ENCODE measurements around the gene ZSCAN22. TPM values are rescaled to one million over a fixed set of nuclear protein-coding genes. Genes with fewer than 3 reads are reported as not detected.

Gene ZSCAN22
- total RNA-seq, 4 donors from 2014 or later = 1.1 to 2.4 (median 1.8) TPM

DNA sequence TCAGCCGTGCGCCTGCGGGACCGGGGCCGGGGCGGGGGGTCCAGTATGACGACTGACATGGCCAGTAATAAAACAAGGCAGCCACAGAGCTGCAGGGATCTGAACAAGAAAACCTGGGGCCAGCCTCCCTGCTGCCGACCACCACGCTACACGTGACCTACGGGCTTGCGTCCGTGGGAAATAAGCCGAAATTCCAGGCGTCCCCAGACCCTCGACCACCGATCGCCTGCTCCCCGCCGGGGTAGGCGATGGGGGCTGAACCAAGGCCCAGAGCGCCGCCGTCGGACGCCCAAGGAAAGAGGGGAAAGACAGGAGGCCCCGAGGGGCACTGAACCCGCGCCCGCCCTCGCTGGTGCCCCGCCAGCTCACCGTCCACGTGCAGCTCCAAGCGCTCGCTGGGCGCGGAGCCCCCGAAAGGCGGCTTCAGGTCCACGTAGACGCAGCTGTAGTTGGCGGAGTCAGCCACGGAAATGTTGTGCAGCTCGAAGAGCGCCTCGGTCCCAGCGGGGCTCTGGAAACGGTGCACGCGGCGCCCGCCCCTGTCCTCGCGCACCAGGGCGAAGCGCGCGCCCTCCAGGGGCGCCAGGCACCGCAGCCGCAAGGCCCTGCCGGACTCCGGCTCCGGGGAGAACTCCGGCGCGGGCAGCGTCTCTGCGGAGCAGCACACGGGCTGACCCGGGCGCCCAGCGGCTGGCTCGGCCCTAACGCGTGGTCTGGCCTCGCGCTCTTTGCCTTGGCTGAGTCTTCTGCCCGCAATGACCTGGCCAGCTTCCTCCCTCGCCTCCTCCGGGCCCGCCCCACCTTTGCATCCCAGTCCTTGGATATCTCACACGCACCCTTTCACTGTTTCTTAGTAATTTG is 23.4 kb downstream of the ZSCAN22 start:
- DNase-seq = no peak
- H3K27ac ChIP-seq = no peak overlapping the region
- H3K9me3 ChIP-seq = no peaks in the 10 kb centered on the region
- H3K36me3 ChIP-seq = no peaks in the 10 kb centered on the region
- no peak for TF ChIP-seq POLR2A (IDR thresholded peaks at IDR 0.05)
- TF ChIP-seq, protein P1, sequence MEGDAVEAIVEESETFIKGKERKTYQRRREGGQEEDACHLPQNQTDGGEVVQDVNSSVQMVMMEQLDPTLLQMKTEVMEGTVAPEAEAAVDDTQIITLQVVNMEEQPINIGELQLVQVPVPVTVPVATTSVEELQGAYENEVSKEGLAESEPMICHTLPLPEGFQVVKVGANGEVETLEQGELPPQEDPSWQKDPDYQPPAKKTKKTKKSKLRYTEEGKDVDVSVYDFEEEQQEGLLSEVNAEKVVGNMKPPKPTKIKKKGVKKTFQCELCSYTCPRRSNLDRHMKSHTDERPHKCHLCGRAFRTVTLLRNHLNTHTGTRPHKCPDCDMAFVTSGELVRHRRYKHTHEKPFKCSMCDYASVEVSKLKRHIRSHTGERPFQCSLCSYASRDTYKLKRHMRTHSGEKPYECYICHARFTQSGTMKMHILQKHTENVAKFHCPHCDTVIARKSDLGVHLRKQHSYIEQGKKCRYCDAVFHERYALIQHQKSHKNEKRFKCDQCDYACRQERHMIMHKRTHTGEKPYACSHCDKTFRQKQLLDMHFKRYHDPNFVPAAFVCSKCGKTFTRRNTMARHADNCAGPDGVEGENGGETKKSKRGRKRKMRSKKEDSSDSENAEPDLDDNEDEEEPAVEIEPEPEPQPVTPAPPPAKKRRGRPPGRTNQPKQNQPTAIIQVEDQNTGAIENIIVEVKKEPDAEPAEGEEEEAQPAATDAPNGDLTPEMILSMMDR (IDR thresholded peaks at IDR 0.05 in 4 of 5, conservative IDR thresholded peaks at IDR 0.05 in 1 of 5) = no peak
- no peak overlapping the region for H3K4me3 ChIP-seq
- no peaks in the 10 kb centered on the region for H3K4me1 ChIP-seq
- intact Hi-C loops (cut with DNase I; ENCODE audit: low total_unique reads) (no loop called here), in situ Hi-C loops (cut with MboI; ENCODE audit: low sequenced_read_pairs in 4 of 4) (no loop called here)
- H3K27me3 ChIP-seq = peaks cover 15 to 48% (median 37%) of the 10 kb centered on the region in 3 donors
- no peak for ATAC-seq

DNA sequence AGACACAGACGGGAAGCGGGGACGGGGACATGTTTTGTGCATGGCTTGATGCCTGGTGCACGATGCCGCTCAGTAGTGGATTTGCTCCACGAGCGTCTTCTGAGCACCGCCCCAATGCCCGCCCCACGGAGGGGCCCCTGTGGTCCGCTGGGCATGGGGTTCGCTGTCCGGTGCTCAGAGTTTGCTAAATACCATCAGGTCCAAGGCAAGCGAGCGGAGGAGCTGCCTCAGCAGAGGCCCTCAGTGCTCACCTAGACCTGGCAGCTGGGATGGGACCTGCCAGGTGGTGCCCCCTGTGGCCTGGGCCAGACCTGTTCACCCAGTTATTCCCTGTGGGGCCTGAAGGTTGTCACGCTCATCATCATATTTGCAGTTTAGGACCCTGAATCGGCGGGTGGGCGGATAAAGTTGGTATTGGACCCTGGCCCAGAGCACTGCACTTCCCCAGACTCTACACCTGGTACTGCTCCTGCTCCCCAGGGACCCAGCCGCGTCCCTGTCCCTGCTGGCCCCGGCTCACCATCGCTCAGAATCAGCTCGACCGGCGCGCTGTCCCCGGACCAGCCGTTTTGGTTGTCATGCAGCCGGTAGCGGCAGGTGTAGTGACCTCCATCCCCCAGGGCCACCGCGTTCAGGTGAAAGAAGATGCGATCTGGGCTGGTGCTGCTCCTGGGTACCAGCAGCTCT is 24.2 kb downstream of the ZSCAN22 start:
- intact Hi-C loops (cut with DNase I; ENCODE audit: low total_unique reads) = no loop called here
- Histone ChIP-seq H3K4me1 (no peaks in the 10 kb centered on the region), H3K27ac (no peak overlapping the region), H3K9me3 (no peaks in the 10 kb centered on the region), H3K36me3 (no peaks in the 10 kb centered on the region), H3K4me3 (no peak overlapping the region), H3K27me3 (peaks cover 15 to 52% (median 40%) of the 10 kb centered on the region in 3 donors)
- no peak for DNase-seq
- in situ Hi-C loops (cut with MboI; ENCODE audit: low sequenced_read_pairs in 4 of 4) = no loop called here
- ATAC-seq = no peak
- TF ChIP-seq POLR2A (IDR thresholded peaks at IDR 0.05) = no peak
- TF ChIP-seq, protein P1 (IDR thresholded peaks at IDR 0.05 in 4 of 5, conservative IDR thresholded peaks at IDR 0.05 in 1 of 5) = no peak

GRCh38 chr19:58351558-58351878 is 24.7 kb downstream of the ZSCAN22 start:
- Histone ChIP-seq H3K36me3 (no peaks in the 10 kb centered on the region), H3K4me3 (no peak overlapping the region), H3K9me3 (no peaks in the 10 kb centered on the region), H3K27me3 (peaks cover 14 to 53% (median 39%) of the 10 kb centered on the region in 3 donors), H3K4me1 (no peaks in the 10 kb centered on the region), H3K27ac (no peak overlapping the region)
- ATAC-seq (no peak), DNase-seq (no peak)
- in situ Hi-C loops (cut with MboI; ENCODE audit: low sequenced_read_pairs in 4 of 4) = no loop called here
- intact Hi-C loops (cut with DNase I; ENCODE audit: low total_unique reads) = no loop called here
- no peak for TF ChIP-seq POLR2A (IDR thresholded peaks at IDR 0.05)
- TF ChIP-seq, protein P1 (IDR thresholded peaks at IDR 0.05 in 4 of 5, conservative IDR thresholded peaks at IDR 0.05 in 1 of 5) = no peak

GRCh38 chr19:58351990-58352755 is 25.4 kb downstream of the ZSCAN22 start:
- H3K27me3 ChIP-seq = peaks cover 10 to 50% (median 32%) of the 10 kb centered on the region in 3 donors
- intact Hi-C loops (cut with DNase I; ENCODE audit: low total_unique reads) (no loop called here), in situ Hi-C loops (cut with MboI; ENCODE audit: low sequenced_read_pairs in 4 of 4) (no loop called here)
- no peak overlapping the region for H3K4me3 ChIP-seq
- no peaks in the 10 kb centered on the region for H3K36me3 ChIP-seq
- H3K27ac ChIP-seq = no peak overlapping the region
- H3K9me3 ChIP-seq = no peaks in the 10 kb centered on the region
- H3K4me1 ChIP-seq = no peaks in the 10 kb centered on the region
- TF ChIP-seq, protein P1 (IDR thresholded peaks at IDR 0.05 in 4 of 5, conservative IDR thresholded peaks at IDR 0.05 in 1 of 5) = no peak
- TF ChIP-seq POLR2A (IDR thresholded peaks at IDR 0.05) = no peak
- DNase-seq (no peak), ATAC-seq (no peak)
